DLD1 (cell line): ENCODE data around the gene CIAO2A.

Source experiments
- in situ Hi-C: cut with HindIII; loops from 2 replicates; pipeline ENCODE4 v1.10.0; 2017; ENCODE audit warnings: low sequenced_read_pairs

CIAO2A gene

DNA sequence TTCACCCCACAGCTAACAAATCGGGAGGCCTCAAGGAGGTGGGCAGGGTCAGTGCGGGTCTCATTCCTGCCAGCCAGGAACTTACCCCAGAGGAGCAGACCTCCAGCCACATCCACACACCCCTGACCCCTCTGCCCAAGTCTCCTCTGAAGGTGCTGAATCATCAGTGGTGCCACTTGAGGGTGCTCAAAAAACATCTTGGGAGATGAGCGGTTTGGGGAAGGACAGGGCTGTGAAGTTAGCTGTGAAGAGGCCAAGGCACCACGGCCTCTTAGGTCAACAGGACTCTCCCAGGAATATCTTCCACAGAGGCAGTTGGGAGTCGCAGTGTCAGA, 48.6 kb downstream of the CIAO2A start:
- in situ Hi-C loops = no loop called here

DNA sequence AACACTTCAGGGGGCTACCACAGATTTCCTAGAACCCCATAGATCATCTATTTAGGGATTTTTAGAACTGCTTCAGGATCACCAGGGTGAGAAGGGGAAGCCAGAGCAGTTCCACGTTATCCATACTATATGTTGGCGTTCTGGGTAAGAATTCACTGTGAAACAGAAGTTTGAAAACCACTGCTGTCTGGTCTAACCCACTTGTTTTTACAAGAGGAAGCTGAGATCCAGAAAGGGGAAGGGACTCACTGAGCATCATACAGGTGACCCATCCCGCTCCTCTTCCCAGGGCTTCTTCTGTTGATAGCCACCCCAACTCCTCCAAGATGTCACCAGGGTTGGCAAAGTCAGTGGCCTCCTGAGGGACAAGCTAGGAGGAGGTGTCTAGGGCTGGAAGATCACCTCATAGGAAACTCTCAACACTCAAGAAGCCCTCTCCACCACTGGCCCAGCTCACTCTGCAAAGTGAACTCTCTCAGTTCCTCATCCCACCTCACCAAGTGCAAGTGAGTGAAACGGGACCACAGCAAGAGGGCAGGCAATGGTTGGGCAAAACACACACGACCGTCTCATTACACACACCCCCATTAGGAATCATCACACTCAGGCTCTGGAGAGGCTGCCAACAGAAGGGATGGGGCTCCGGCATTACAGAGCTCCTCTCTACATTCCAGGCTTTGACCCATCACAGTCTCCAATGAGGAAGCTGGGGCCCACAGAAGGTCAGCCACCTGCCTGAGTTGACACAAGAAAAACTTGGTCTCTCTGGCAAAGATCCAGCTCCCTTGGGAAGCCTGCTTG, 49.1 kb downstream of the CIAO2A start:
- in situ Hi-C loops = no loop called here

DNA sequence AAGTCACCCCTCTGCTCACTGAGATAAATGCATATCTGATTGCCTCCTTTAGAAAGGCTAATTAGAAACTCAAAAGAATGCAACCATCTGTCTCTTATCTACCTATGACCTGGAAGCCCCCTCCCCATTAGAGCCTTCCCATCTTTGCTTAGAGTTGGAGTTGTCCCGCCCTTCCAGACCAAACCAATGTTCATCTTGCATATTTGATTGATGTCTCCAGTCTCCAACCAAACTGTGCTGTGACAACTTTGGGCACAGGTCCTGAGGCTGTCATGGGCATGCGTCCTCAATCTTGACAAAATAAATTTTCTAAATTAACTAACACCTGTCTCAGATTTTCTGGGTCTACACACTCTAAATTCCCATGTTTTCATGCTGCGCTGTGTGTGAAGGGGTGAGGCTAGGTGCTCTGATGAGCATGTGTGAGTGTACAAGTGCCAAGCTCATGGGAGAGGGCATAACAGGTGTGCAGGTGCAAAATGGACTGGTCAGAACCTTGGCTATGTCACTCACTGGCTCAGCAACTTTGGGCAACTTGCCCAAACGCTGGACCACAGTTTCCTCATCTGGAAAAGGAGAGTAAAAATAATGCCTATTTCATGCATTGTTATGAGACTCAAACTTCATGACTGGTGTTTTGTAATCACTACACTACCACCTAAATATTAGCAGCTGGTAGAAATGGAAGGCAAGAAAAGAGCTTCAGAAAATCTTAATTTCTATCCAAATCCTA, 54.6 kb downstream of the CIAO2A start:
- in situ Hi-C loops = no loop called here

DNA sequence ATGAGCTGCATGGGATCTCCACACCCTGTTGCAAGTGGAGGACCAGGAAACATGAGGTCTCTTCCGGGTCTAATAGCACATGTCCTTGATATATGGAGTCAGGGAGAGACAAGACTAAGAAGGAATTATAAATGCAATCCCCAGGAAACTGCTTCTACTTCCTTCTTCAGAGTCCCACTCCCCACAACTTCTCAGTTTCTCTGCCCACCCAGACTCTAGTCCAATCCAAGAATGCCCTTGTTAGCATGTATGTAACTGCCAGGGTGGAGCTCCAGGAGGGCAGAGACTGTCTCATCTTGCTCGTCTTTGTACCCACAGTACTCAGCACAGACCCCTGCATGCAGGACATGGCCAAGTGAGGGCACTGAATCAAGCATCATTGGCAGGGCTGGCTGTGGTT, 55.7 kb downstream of the CIAO2A start:
- in situ Hi-C loops = no loop called here

DNA sequence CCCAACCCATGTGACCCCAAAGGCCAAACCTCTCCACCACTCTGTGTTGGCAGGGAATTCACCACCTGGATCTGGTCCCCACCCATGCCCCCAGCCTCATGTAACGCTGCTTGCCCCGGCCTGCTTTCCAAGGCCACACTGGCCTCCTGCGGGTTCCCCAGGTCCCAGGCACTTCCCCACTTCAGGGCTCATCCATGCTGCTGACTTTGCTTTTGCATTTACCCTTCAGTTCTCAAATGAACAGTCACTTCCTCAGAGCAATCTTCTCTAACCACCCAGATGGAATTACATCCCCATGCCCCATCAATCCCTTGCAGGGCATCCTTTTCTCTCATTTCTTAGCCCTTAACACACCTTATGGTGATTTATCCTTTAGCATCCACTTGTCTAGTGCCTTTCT, 56.5 kb downstream of the CIAO2A start:
- in situ Hi-C loops = no loop called here

DNA sequence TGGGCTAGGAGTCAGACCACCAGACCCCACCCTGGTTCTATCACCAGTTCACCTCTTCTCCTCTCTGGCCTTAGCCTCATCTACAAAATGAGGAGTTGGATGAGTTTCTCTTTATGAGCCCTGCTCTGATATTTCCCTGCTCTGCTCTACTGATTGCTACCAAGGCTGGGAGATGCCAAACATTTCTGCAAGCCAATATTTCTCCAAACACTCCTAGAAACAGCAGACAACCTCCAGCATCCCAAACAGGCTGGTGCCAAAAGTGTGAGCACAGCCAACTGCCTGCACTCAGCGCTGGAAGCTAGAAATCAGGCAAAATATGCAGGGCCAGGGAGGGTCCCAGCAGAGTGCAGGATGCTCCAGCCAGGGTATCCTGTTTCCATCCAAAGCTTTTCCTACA, 58.1 kb downstream of the CIAO2A start:
- in situ Hi-C loops = no loop called here

DNA sequence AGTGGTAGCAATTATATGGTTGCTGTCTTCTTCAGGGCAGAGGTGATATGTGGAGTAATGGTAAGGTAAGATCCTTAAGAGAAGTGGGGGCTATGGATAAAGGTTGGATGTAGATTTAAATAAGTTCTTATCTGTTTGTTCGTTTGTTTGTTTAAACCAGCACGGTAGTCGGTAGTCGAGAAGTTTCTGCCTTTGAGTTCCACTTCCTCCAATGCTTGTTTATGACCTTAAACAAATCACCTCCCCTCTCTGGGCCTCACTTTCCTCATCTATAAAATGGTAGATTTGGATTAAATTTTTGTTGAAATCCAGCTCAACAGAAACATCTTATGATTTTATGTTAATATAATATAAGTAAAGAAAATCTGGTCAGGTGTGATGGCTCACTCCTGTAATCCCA, 59.1 kb downstream of the CIAO2A start:
- in situ Hi-C loops = no loop called here

DNA sequence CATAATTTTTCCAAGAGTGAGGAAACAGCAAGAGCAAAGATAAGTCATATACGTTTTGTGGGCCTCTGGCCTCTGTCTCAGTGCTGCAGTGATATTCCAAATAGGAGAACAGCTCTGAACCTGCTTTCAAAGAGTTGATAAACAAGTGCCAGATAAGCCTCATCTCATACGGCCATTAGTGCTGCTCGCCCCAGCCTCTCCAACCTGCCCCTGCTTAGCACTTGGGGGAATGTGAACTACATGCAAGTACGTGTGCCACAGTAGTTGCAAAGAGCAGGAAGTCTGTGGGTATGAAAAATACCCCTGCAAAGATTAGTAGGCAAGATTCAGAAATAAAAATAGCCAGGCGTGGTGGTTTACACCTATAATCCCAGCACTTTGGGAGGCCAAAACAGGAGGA, 61.3 kb downstream of the CIAO2A start:
- in situ Hi-C loops = no loop called here

DNA sequence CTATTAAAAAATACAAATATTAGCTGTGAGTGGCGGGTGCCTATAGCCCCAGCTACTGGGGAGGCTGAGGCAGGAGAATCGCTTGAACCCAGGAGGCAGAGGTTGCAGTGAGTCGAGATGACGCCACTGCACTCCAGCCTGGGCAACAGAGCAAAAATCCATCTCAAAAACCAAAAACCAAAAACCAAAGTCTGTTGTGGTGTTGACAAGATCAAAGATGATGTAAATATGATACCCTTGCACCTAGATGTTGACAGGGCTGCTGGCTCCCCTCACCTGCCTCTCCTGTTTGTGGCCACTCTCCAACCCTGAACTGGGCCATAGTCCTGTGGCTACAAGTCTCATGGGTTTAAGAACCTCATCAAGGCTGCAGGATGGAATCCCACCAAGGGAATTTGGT, 63.5 kb downstream of the CIAO2A start:
- in situ Hi-C loops = no loop called here

DNA sequence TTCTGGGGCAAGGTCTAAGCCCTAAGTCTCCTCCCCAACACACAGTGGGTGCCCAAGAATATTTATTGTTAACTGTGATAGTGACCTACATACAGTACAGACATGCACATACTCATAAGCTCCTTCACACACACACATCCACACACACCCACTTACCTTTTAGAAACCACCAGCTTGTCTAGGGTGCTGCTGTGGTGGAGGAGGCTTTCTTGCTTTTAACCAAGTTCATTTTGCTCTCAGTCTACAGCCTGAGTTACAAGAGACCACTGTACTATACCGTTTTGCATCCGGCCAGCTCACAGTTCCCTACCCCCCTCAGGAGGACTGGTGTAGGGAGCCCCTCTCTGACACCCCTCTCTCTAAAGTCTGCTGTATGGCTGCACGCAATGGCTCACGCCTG, 64.0 kb downstream of the CIAO2A start:
- in situ Hi-C loops = no loop called here

DNA sequence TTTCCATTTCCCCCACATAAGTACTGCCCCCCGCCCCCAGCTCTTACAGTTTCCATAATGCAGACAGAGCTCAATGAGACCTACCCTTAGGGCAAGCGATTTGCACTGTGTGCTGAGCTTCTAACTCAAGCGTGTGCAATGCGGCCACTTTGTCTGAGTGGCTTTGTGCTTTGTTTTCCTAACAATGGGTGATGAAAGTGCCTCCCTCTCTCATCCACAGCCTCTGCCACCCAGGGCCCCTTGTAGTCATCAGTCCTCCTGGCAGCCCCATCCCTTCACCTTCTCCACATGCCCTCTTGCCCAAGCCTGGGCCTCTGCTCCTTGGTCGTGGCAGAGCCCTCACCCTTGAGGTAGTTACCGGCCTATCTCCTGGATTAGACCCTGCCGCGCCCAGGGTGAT, 64.5 kb downstream of the CIAO2A start:
- in situ Hi-C loops = no loop called here

DNA sequence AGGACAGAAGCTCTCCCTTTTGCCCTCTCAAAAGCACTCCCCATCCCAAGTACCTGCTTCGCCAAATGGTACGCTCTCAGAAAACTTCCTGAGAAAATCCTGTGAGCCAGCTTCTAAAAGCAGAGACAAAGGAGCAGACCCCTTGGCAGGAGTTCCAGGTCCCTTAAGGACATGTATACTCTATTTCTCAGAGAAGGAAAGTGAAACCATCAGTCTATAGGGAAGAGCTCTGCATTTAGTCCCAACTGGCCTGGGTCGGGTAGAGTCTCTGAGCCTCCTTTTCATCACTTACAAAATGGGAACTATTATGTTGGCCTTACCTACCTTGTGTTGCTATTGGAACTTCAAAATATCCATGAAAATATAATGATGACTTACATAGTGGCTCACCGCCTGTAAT, 67.0 kb downstream of the CIAO2A start:
- in situ Hi-C loops = no loop called here

DNA sequence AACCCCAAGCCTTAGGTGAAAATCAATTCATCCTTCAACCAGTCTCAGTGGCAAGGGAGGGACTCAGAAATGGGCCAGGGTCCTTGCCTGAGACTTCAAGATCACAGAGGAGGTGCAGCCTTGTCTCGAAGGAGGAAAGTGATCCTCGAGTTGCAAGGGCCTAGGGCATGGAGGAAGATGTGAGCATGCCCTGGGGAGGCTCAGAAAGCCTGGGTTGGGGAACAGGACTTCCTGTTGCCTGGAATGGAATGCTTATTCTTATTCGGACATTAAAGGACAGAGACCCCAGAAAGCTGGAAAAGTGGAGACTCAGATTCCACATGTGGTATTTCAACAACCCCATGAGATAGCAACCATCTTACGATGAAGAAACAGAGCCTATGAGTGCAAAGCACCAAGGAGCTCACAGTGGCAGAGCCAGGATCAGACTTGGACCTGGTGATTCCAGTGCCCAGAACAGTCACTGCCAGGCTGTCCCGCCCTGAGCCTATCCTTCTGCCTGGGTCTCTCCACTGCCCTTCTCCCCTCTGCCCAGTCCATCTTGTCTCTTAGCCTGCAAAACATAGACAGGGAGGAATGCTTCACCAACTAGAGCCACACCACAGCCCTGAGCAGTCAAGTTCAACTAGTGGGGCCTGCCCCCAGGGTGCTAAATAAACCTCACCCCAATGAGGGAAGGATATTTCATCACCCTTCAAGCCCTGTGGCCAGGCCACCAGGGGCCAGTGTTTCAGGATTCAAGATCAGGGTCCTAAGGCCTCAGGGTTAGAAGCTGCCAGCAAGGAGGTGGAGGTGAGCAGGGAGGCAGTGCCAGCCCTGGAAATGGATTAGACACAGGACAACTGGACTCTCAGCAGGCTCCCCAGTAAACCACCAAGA, 69.2 kb downstream of the CIAO2A start:
- in situ Hi-C loops = no loop called here

DNA sequence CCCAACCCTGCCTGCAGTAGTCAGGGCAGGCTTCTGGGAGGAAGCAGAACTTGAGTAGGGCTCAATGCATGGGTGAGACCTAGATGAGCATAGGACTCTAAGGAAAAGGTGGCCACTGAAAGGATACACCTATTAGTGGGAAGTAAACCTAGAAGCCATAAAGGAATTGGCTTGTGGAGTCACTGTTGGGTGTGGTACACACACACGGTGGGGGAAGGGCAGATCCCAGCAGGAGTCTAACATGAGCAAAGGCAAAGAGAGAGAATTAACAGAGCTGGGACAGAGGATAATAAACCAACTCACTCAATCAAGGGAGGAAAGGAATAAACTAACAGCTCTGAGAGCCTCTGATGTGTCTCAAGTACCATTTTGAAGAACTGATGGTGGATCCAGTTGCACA, 70.4 kb downstream of the CIAO2A start:
- in situ Hi-C loops = no loop called here

DNA sequence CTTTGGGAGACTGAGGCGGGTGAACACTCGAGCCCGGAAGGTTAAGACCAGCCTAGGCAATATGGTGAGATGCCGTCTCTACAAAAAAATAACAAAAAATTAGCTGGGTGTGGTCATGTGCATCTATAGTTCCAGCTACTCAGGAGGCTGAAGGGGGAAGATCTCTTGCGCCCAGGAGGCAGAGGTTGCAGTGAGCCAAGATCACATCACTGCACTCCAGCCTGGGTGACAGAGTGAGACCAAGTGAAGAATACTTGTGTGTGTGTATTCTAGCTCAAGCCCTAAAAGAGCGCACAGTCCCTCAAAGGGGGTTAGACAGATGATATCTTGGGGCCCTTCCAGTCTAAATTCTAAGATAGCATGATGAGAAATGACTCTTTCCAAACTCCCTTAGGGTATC, 71.1 kb downstream of the CIAO2A start:
- in situ Hi-C loops = no loop called here
